Astrocyte (in vitro differentiated cells and primary cell): Measurements from ENCODE around the gene CAP1. TPM values are rescaled to one million over a fixed set of nuclear protein-coding genes. Genes with fewer than 3 reads are reported as not detected.

Source experiments
- DNase-seq: peaks from one replicate; pipeline ENCODE4 v3.0.0-alpha.2; 2010; ENCODE audit warnings: low read depth
- FAIRE-seq: peaks from 2 replicates; lab custom pipeline; 2011; peaks lifted over from hg19 to GRCh38; lab: Jason Lieb, UNC
- H2AFZ ChIP-seq: 2 replicates; pipeline ENCODE4 v1.6.0; 2012; ENCODE audit warnings: low read depth, low read length, inconsistent platforms
- H3K27ac ChIP-seq: 2 replicates; pipeline ENCODE4 v1.5.1; 2011; ENCODE audit warnings: low read depth, low read length, inconsistent platforms
- H3K27me3 ChIP-seq: 2 replicates; pipeline ENCODE4 v1.6.0; 2011; ENCODE audit warnings: low read length, inconsistent platforms; ENCODE audit not compliant: insufficient read depth
- H3K36me3 ChIP-seq: 2 replicates; pipeline ENCODE4 v1.5.1; 2011; ENCODE audit warnings: low read length, inconsistent platforms; ENCODE audit not compliant: insufficient read depth
- H3K4me1 ChIP-seq: 2 replicates; pipeline ENCODE4 v1.5.1; 2011; ENCODE audit warnings: low read length, inconsistent platforms; ENCODE audit not compliant: insufficient read depth
- H3K4me2 ChIP-seq: 2 replicates; pipeline ENCODE4 v1.6.0; 2012; ENCODE audit warnings: low read length, inconsistent platforms
- H3K4me3 ChIP-seq: 2 replicates; pipeline ENCODE4 v1.5.1; 2011; ENCODE audit warnings: low read depth, mild to moderate bottlenecking, low read length, inconsistent platforms; ENCODE audit not compliant: insufficient read depth
- H3K79me2 ChIP-seq: 2 replicates; pipeline ENCODE4 v1.6.0; 2012; ENCODE audit warnings: mild to moderate bottlenecking, low read length, inconsistent platforms; ENCODE audit not compliant: insufficient read depth
- H3K9ac ChIP-seq: 2 replicates; pipeline ENCODE4 v1.6.0; 2012; ENCODE audit warnings: mild to moderate bottlenecking, low read length, inconsistent platforms
- H3K9me3 ChIP-seq: 2 replicates; pipeline ENCODE4 v1.5.1; 2012; ENCODE audit warnings: low read depth, mild to moderate bottlenecking, low read length, inconsistent platforms; ENCODE audit not compliant: insufficient read depth
- H4K20me1 ChIP-seq: 2 replicates; pipeline ENCODE4 v1.6.0; 2012; ENCODE audit warnings: low read length, inconsistent platforms; ENCODE audit not compliant: insufficient read depth
- H3K27ac Mint-ChIP-seq: one replicate; pipeline ENCODE4 v1.8.0; 2021; ENCODE audit warnings: mild to moderate bottlenecking, mixed read lengths; ENCODE audit not compliant: unreplicated experiment
- H3K27me3 Mint-ChIP-seq: one replicate; pipeline ENCODE4 v1.8.0; 2021; ENCODE audit warnings: low read depth, mixed read lengths; ENCODE audit not compliant: unreplicated experiment
- H3K36me3 Mint-ChIP-seq: one replicate; pipeline ENCODE4 v1.8.0; 2021; ENCODE audit warnings: low read depth, mixed read lengths; ENCODE audit not compliant: unreplicated experiment
- H3K4me1 Mint-ChIP-seq: one replicate; pipeline ENCODE4 v1.8.0; 2021; ENCODE audit warnings: low read depth, mixed read lengths; ENCODE audit not compliant: unreplicated experiment
- H3K4me3 Mint-ChIP-seq: one replicate; pipeline ENCODE4 v1.8.0; 2021; ENCODE audit warnings: mild to moderate bottlenecking, moderate library complexity, mixed read lengths; ENCODE audit not compliant: unreplicated experiment
- H3K9me3 Mint-ChIP-seq: one replicate; pipeline ENCODE4 v1.8.0; 2021; ENCODE audit warnings: mild to moderate bottlenecking, mixed read lengths; ENCODE audit not compliant: unreplicated experiment
- CTCF ChIP-seq: IDR thresholded peaks from 2 replicates; pipeline ENCODE4 v1.5.1; 2011; ENCODE audit warnings: low read depth, mild to moderate bottlenecking, inconsistent platforms, low read length, moderate library complexity; ENCODE audit not compliant: insufficient read depth
- EZH2 ChIP-seq: IDR thresholded peaks from 2 replicates; pipeline ENCODE4 v1.6.1; 2012; ENCODE audit warnings: mild to moderate bottlenecking, low read length, inconsistent platforms; ENCODE audit not compliant: insufficient read depth
- total RNA-seq: library from RNA; stranded (reverse); gene quantifications from 2 replicates; pipeline ENCODE4 v1.2.1, GENCODE V29; 2021

CAP1 gene
- total RNA-seq, 1 donor from 2014 or later, result 930 TPM

DNA sequence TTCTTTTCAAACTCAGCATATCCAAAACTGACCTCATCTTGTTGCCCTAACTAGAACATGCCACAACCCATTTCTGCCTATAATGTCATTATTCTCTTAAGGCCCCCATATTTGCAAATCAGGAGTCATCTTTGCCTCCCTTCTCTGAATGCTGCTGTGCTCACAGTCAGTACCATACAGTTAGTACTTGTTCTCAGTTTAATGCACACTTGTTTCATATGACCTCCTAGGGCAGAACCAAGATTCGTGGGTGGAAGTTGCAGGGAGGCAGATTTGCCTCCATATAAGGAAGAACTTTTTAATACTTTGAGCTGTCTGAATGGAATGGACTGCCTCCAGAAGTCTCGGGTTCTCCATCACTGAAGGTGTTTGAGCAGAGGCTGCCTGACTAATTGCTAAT lies 9.2 kb downstream of the CAP1 start:
- Histone ChIP-seq H3K4me2 (peak overlapping the region; percentile 52), H3K9me3 (no peaks in the 10 kb centered on the region), H3K4me3 (no peak overlapping the region), H4K20me1 (peaks cover 97% of the 10 kb centered on the region), H3K79me2 (peaks cover 97% of the 10 kb centered on the region), H3K27me3 (no peaks in the 10 kb centered on the region), H3K4me1 (peaks cover 22% of the 10 kb centered on the region), H3K9ac (no peak overlapping the region), H2AFZ (no peak overlapping the region), H3K36me3 (peaks cover 11% of the 10 kb centered on the region), H3K27ac (peak overlapping the region; percentile 13)
- H3K4me3 Mint-ChIP-seq, result peak overlapping the region; percentile 17
- TF ChIP-seq CTCF, result no peak
- TF ChIP-seq EZH2, result no peak
- peaks cover 33% of the 10 kb centered on the region for H3K4me1 Mint-ChIP-seq
- H3K36me3 Mint-ChIP-seq, result peaks cover 9% of the 10 kb centered on the region
- peak overlapping the region; percentile 72 for H3K27ac Mint-ChIP-seq
- H3K27me3 Mint-ChIP-seq, result no peaks in the 10 kb centered on the region
- no peaks in the 10 kb centered on the region for H3K9me3 Mint-ChIP-seq
- no peak for FAIRE-seq
- DNase-seq, result peak; percentile 55

GRCh38 chr1:40050863-40051262 lies 10.3 kb downstream of the CAP1 start:
- peaks cover 97% of the 10 kb centered on the region for H4K20me1 ChIP-seq
- no peak for FAIRE-seq

More at GRCh38 chr1:40050863-40051262, 10.3 kb downstream of the CAP1 start:
- TF ChIP-seq EZH2 (no peak), CTCF (no peak)
- H3K36me3 ChIP-seq, result peaks cover 7% of the 10 kb centered on the region
- Mint-ChIP-seq H3K4me3 (no peak overlapping the region), H3K9me3 (no peaks in the 10 kb centered on the region), H3K27ac (no peak overlapping the region), H3K4me1 (peaks cover 34% of the 10 kb centered on the region), H3K36me3 (peaks cover 6% of the 10 kb centered on the region), H3K27me3 (no peaks in the 10 kb centered on the region)
- H3K4me3 ChIP-seq, result no peak overlapping the region
- H3K27me3 ChIP-seq, result no peaks in the 10 kb centered on the region
- DNase-seq, result no peak
- peaks cover 98% of the 10 kb centered on the region for H3K79me2 ChIP-seq
- H2AFZ ChIP-seq, result no peak overlapping the region
- H3K27ac ChIP-seq, result no peak overlapping the region
- no peak overlapping the region for H3K9ac ChIP-seq
- H3K4me2 ChIP-seq, result no peak overlapping the region
- peaks cover 16% of the 10 kb centered on the region for H3K4me1 ChIP-seq
- no peaks in the 10 kb centered on the region for H3K9me3 ChIP-seq
